Brain microvascular endothelial cell (primary cell): ENCODE results near the gene CLDND1.

Experiments
- DNase-seq: peaks from one replicate; pipeline ENCODE4 v3.0.0-alpha.2; 2020
- H3K27ac ChIP-seq: fragments of 250-450 bp; sonication (Bioruptor Pico); 2 replicates; pipeline ENCODE4 v1.5.1; 2020; ENCODE audit warnings: mild to moderate bottlenecking, moderate library complexity
- H3K27me3 ChIP-seq: fragments of 250-450 bp; sonication (Bioruptor Pico); replicated peaks from 2 replicates; pipeline ENCODE4 v1.5.1; 2020; ENCODE audit warnings: mild to moderate bottlenecking
- H3K36me3 ChIP-seq: fragments of 250-450 bp; sonication (Bioruptor Pico); replicated peaks from 2 replicates; pipeline ENCODE4 v1.5.1; 2020; ENCODE audit warnings: mild to moderate bottlenecking
- H3K4me3 ChIP-seq: 2 replicates; pipeline ENCODE4 v1.5.1; 2011; ENCODE audit warnings: low read depth, mild to moderate bottlenecking, control low read depth, low read length, moderate library complexity
- CTCF ChIP-seq: IDR thresholded peaks from 2 replicates; pipeline ENCODE4 v1.5.1; 2011; ENCODE audit warnings: low read depth, mild to moderate bottlenecking, moderate library complexity, low read length, control low read depth, inconsistent platforms; ENCODE audit errors: missing control alignments
- in situ Hi-C: cut with HindIII; loops from 2 replicates; pipeline ENCODE4 v1.10.0; 2017; ENCODE audit warnings: low sequenced_read_pairs, low pct_ligation_motif_present

CLDND1 gene

GRCh38 chr3:98521897-98522543 lies 682 bp downstream of the CLDND1 start:
- TF ChIP-seq CTCF: no peak
- H3K27me3 ChIP-seq: no peaks in the 10 kb centered on the region
- peak overlapping the region; percentile 90 for H3K27ac ChIP-seq
- H3K36me3 ChIP-seq: peaks cover 6% of the 10 kb centered on the region
- DNase-seq: peak; percentile 62
- in situ Hi-C loops: no loop called here
- H3K4me3 ChIP-seq: peak overlapping the region; percentile 78

- in situ Hi-C loops: no loop called here
- H3K27ac ChIP-seq: no peak overlapping the region
- TF ChIP-seq CTCF: no peak
- H3K27me3 ChIP-seq: no peaks in the 10 kb centered on the region
- H3K4me3 ChIP-seq: no peak overlapping the region
- no peak for DNase-seq
- peaks cover 20% of the 10 kb centered on the region for H3K36me3 ChIP-seq
Measured at GRCh38 chr3:98519351-98519750, 3.4 kb downstream of the CLDND1 start.

GRCh38 chr3:98518816-98519215 lies 3.9 kb downstream of the CLDND1 start:
- H3K27ac ChIP-seq: no peak overlapping the region
- peaks cover 20% of the 10 kb centered on the region for H3K36me3 ChIP-seq
- no peaks in the 10 kb centered on the region for H3K27me3 ChIP-seq
- no peak overlapping the region for H3K4me3 ChIP-seq
- DNase-seq: no peak
- in situ Hi-C loops: no loop called here
- TF ChIP-seq CTCF: no peak

GRCh38 chr3:98514948-98515347 lies 7.8 kb downstream of the CLDND1 start:
- in situ Hi-C loops: no loop called here
- Histone ChIP-seq H3K27ac (no peak overlapping the region), H3K36me3 (peaks cover 20% of the 10 kb centered on the region), H3K27me3 (no peaks in the 10 kb centered on the region), H3K4me3 (no peak overlapping the region)
- no peak for TF ChIP-seq CTCF
- DNase-seq: no peak

- no peak for TF ChIP-seq CTCF
- no peak for DNase-seq
- Histone ChIP-seq H3K27ac (no peak overlapping the region), H3K27me3 (no peaks in the 10 kb centered on the region), H3K36me3 (peaks cover 20% of the 10 kb centered on the region), H3K4me3 (no peak overlapping the region)
- in situ Hi-C loops: no loop called here
Measured at GRCh38 chr3:98513736-98514135, 9.0 kb downstream of the CLDND1 start.

- H3K4me3 ChIP-seq: no peak overlapping the region
- peaks cover 16% of the 10 kb centered on the region for H3K36me3 ChIP-seq
- peak; percentile 13 for DNase-seq
- no peaks in the 10 kb centered on the region for H3K27me3 ChIP-seq
- no peak overlapping the region for H3K27ac ChIP-seq
- in situ Hi-C loops: no loop called here
- TF ChIP-seq CTCF: no peak
Measured at GRCh38 chr3:98513091-98513511, 9.6 kb downstream of the CLDND1 start.
